GM18508 (cell line): ENCODE data around the gene ESRRG.

ENCODE experiments used
- ATAC-seq: cut with Tn5 transposase; IDR thresholded peaks from one replicate; pipeline ENCODE4 v1.9.1; 2021; ENCODE audit warnings: moderate number of reproducible peaks; ENCODE audit not compliant: insufficient read depth, unreplicated experiment

ESRRG gene

DNA sequence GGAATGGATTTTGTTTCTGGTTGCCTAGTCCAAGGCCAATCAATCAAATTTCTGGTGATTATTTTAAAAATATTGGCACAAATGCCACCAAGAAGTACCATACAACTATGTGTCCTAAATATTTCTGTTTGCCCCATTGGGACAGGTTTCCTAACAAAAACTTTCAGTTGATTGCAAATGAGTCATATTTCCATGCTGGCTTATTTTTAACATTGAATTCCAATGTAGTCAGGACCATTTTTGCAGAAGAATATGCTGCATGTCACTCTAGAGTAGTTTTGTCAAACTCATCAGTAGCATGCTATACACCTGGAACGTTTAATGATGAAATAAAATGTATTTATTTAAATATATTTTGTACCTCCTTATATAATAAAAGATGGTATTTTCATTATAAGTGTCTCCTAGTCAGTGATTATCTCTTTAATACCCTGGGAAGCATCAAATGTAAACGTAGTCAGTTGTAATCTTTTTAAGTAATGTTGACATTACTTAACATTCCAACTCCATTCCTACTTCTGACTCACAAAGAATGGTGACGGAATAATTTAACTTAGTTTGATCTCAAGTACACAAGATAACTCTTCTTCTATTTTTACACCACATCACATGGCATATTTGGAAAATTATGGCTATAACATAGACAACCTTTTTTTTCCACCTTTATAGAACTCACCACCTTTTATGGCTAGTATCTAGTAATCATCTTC lies 261.0 kb downstream of the ESRRG start:
- ATAC-seq = no peak

DNA sequence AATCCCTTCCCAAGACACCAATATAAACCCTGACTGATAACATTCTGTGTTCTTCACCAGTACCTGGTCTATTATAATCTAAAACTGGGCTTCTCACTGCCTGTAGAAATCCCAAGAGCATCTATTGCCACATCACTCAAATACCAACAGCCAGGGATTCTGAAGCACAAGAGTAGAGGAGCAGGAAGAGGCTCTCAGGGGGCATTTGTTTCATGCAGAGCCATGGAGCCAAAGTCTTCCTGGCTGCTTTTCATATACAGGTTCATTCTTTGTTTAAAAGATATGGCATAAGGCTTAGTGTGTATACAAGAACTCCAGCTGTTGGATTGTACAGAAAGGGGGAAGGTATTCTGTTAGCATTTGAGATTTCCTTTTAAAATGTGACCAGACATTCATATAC lies 261.8 kb downstream of the ESRRG start:
- no peak for ATAC-seq

DNA sequence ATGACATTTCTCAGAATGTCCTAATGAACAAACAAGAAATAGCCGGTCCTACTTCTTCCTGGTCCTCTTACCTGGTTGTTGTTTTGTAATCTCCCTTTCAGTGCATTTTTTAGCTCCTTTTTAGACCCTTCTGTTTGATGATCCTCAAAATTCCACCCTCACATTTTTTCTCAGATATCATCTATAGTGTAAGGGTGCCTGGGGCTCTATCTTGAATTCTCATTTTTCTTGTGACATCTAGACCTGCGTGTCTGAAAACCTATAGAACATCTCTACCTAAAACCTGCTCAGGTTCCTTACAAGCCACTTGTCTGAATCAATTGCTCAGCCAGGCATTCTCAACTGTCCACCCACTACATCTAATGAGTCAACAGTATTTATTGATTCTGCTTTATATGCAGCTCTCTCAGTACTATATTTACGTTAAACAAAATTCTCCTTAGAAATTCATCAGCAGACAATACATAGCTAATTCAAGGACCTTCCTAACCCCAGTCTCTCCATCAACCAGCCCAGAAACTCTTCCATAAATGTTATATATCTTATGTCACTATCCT lies 263.5 kb downstream of the ESRRG start:
- no peak for ATAC-seq

DNA sequence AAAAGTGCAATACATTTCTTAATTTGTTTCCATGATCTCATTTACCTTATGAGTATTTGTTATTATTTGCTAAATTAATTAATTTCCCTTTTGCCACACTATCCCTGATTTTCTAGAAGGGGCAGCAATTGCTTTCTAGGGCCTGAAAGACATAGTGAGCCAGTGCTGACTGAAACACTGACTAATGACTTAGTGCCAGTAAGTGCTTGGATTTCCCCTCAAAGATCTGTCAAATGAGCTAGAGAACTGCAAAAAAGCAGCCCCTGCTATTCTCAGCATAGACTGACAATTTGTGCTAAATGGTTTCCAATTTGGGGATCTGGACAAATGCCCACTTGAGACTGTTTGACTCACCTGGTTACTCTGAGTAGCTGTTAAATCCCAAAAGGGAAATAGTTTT lies 264.4 kb downstream of the ESRRG start:
- ATAC-seq = no peak

DNA sequence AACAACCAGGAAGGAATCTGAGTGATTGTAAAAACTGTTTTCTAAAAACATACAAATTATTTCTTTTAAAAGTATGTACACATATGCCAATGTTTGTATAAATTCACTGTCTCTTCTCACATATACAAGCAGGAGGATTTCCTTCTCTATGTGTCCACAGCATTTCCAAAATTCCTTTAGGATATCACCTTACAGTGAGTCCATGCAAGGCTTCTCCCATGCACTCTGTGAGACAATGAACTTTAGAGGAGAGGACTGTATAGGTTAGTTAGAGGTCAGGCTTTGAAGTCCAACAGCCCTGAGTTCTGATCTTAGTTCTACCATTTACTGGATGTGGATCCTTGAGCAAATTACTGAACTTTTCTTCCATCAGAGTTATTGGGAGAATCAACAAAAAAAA lies 265.9 kb downstream of the ESRRG start:
- ATAC-seq = no peak

DNA sequence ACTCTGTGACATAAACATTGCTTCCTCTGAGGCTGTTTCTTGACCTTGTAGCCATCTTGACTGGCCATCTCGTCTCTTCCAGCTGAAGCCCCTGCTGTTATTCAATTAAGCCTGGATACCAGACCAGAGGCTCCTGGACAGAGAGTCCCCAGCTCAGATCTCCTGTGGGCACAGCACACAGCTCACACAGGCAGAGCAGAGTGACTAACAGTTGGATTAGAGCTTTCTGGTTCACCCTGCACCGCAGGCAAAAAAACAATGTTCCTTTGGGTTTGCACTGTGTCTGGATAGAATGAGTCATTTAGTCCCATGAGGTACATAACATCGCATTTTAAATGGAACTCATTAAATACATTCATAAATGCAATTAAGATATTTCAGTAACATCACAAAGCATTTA lies 266.5 kb downstream of the ESRRG start:
- ATAC-seq = no peak

DNA sequence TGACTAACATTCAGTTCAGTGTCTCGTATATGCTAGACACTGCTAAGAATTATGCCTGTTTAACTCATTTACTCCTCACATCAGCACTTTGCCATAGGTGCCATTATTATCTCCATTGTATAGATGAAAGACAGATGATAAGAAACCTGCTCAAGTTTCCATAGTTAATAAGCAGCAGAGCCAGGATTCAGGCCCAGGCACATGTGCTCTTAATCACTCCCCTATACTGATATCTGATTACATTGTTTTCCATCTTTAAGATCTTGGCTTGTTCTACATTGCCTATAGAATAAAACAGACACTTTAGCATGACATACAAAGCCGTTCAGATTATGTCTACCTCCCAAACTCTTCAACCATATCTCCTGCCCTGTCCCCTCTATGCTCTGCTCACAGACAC lies 269.5 kb downstream of the ESRRG start:
- ATAC-seq = no peak
